CD8-positive, alpha-beta memory T cell (primary cell): ENCODE results near the gene NIN. TPM values are rescaled to one million over a fixed set of nuclear protein-coding genes. Genes with fewer than 3 reads are reported as not detected.

ENCODE experiments used
- CTCF ChIA-PET: fragments of 350-600 bp; sonication (Branson Sonifier 250); formaldehyde crosslinking; loops from one replicate; lab custom pipeline; 2021; ENCODE audit warnings: antibody characterized with exemption; lab: Charles Lee
- POLR2A ChIA-PET: fragments of 350-600 bp; sonication (Branson Sonifier 250); formaldehyde crosslinking; loops from one replicate; lab custom pipeline; 2021; ENCODE audit warnings: antibody characterized with exemption; lab: Charles Lee
- DNase-seq, 5 donors: peaks; one replicate each; pipeline versions ENCODE4 v3.0.0 to v3.0.0-alpha.2; 2020 to 2022; ENCODE audit warnings: mixed read lengths in 1 of 5
- H3K27ac ChIP-seq: one replicate; pipeline ENCODE4 v1.7.0; 2013; ENCODE audit warnings: low read depth, mild to moderate bottlenecking, low read length, moderate library complexity
- H3K27me3 ChIP-seq: 2 replicates; pipeline ENCODE4 v1.7.0; 2013; ENCODE audit warnings: low read length, mild to moderate bottlenecking; ENCODE audit not compliant: insufficient read depth, poor library complexity, severe bottlenecking
- H3K36me3 ChIP-seq: 2 replicates; pipeline ENCODE4 v1.7.0; 2013; ENCODE audit warnings: mild to moderate bottlenecking, low read length, moderate library complexity; ENCODE audit not compliant: insufficient read depth
- H3K4me1 ChIP-seq: 2 replicates; pipeline ENCODE4 v1.7.0; 2013; ENCODE audit warnings: mild to moderate bottlenecking, low read length, moderate library complexity; ENCODE audit not compliant: insufficient read depth
- H3K4me3 ChIP-seq: 2 replicates; pipeline ENCODE4 v1.7.0; 2013; ENCODE audit warnings: mild to moderate bottlenecking, low read length
- H3K9me3 ChIP-seq: 2 replicates; pipeline ENCODE4 v1.7.0; 2013; ENCODE audit warnings: mild to moderate bottlenecking, low read length
- H3K27ac Mint-ChIP-seq, 8 donors: one replicate each; pipeline ENCODE4 v1.8.0; 2020 to 2021; ENCODE audit warnings: mixed read lengths in 8 of 8, mild to moderate bottlenecking in 6 of 8, inconsistent platforms in 3 of 8, moderate library complexity in 3 of 8
- H3K27me3 Mint-ChIP-seq, 2 donors: one replicate each; pipeline ENCODE4 v1.8.0; 2020 to 2021; ENCODE audit warnings: mixed read lengths in 2 of 2, mild to moderate bottlenecking in 1 of 2, moderate library complexity in 1 of 2
- H3K36me3 Mint-ChIP-seq, 3 donors: one replicate each; pipeline ENCODE4 v1.8.0; 2020 to 2021; ENCODE audit warnings: mixed read lengths in 3 of 3, inconsistent platforms in 1 of 3, mild to moderate bottlenecking in 1 of 3
- H3K4me1 Mint-ChIP-seq, 3 donors: one replicate each; pipeline ENCODE4 v1.8.0; 2020 to 2021; ENCODE audit warnings: mixed read lengths in 3 of 3, inconsistent platforms in 1 of 3, mild to moderate bottlenecking in 1 of 3
- H3K4me3 Mint-ChIP-seq, 7 donors: one replicate each; pipeline ENCODE4 v1.8.0; 2020 to 2021; ENCODE audit warnings: mixed read lengths in 7 of 7, mild to moderate bottlenecking in 6 of 7, moderate library complexity in 4 of 7, inconsistent platforms in 2 of 7
- H3K9me3 Mint-ChIP-seq, 5 donors: one replicate each; pipeline ENCODE4 v1.8.0; 2020 to 2022; ENCODE audit warnings: mixed read lengths in 5 of 5, mild to moderate bottlenecking in 3 of 5, moderate library complexity in 2 of 5, inconsistent platforms in 1 of 5
- polyA plus RNA-seq: library from polyadenylated mRNA; unstranded; fragments of 300-500 nt; fragmentation: Illumina TruSeq; gene quantifications from one replicate; pipeline ENCODE4 v1.2.3, GENCODE V29; 2021
- total RNA-seq, 2 experiments: library from RNA; stranded (reverse); gene quantifications; one replicate each; pipeline ENCODE4 v1.2.3, GENCODE V29; 2021

NIN gene
- total and polyA plus RNA-seq, 3 experiments from 2014 or later: 64.3 to 77.8 (median 73.8) TPM

DNA sequence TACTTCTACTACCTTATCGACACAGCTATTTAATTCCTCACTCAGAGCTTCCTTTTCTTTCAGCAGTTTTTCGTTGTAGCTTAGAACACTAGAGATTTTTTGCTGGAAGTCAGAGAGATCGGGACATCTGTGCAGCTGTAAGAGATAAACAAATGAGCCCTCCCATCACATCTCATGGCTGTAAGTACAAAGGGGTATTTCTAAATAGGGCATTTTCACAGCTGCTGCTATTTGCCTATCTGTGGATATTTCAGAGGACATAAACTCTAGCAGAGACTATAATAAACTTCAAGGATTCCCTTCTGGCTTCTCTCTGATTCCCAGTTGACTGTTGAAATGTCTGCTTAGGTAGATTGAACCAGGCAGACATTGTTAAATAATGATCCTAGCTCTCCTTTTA lies 86.7 kb downstream of the NIN start:
- Mint-ChIP-seq H3K36me3 (peaks cover 6 to 91% (median 13%) of the 10 kb centered on the region in 3 donors), H3K27me3 (no peaks in the 10 kb centered on the region), H3K4me1 (peaks cover 21 to 48% (median 26%) of the 10 kb centered on the region in 3 donors), H3K27ac (peak overlapping the region in 2 of 8 donors; percentile 58 to 66), H3K4me3 (no peak overlapping the region), H3K9me3 (no peaks in the 10 kb centered on the region)
- Histone ChIP-seq H3K4me1 (no peaks in the 10 kb centered on the region), H3K27me3 (no peaks in the 10 kb centered on the region), H3K9me3 (no peaks in the 10 kb centered on the region), H3K27ac (no peak overlapping the region), H3K4me3 (no peak overlapping the region), H3K36me3 (peaks cover 51% of the 10 kb centered on the region)
- ChIA-PET CTCF (no interaction called here), POLR2A (no interaction called here)
- no peak for DNase-seq

DNA sequence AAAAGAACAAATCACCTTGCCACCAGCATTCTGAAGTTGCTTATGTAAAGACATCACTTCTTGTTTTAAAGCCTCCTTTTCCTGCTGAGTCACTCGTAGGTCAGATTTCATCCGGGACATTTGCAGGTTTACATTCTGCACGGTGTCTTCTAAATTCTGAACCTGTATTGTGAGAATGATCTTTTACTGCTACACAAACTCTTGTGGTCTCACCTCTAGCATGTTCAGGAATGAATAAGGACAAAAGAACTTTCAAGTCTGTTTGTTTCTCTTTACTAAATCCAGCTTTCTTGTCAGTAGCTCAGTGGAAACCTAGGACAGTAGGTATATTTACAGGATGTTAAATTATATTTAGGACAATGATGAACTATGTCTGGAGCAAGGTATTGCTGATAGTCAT lies 89.4 kb downstream of the NIN start:
- Mint-ChIP-seq H3K27me3 (no peaks in the 10 kb centered on the region), H3K9me3 (no peaks in the 10 kb centered on the region), H3K27ac (peak overlapping the region in 7 of 8 donors; percentile 12 to 84 (median 68)), H3K36me3 (peaks cover 12 to 87% (median 21%) of the 10 kb centered on the region in 3 donors), H3K4me3 (no peak overlapping the region), H3K4me1 (peaks cover 18 to 59% (median 24%) of the 10 kb centered on the region in 3 donors)
- POLR2A ChIA-PET: no interaction called here
- H3K4me1 ChIP-seq: no peaks in the 10 kb centered on the region
- H3K27ac ChIP-seq: no peak overlapping the region
- no peaks in the 10 kb centered on the region for H3K27me3 ChIP-seq
- DNase-seq: no peak
- CTCF ChIA-PET: no interaction called here
- peaks cover 54% of the 10 kb centered on the region for H3K36me3 ChIP-seq
- no peak overlapping the region for H3K4me3 ChIP-seq
- H3K9me3 ChIP-seq: no peaks in the 10 kb centered on the region

GRCh38 chr14:50740856-50741255 lies 90.1 kb downstream of the NIN start:
- DNase-seq: no peak
- Histone ChIP-seq H3K27me3 (no peaks in the 10 kb centered on the region), H3K27ac (no peak overlapping the region), H3K36me3 (peaks cover 47% of the 10 kb centered on the region), H3K4me3 (no peak overlapping the region), H3K9me3 (no peaks in the 10 kb centered on the region), H3K4me1 (no peaks in the 10 kb centered on the region)
- H3K27me3 Mint-ChIP-seq: no peaks in the 10 kb centered on the region
- CTCF ChIA-PET: no interaction called here
- peaks cover 7 to 84% (median 21%) of the 10 kb centered on the region in 3 donors for H3K36me3 Mint-ChIP-seq
- H3K9me3 Mint-ChIP-seq: no peaks in the 10 kb centered on the region
- POLR2A ChIA-PET: no interaction called here
- H3K4me3 Mint-ChIP-seq: peak overlapping the region in 1 of 7 donors; percentile 15
- peak overlapping the region; percentile 48 to 84 (median 70) for H3K27ac Mint-ChIP-seq
- H3K4me1 Mint-ChIP-seq: peaks cover 18 to 59% (median 24%) of the 10 kb centered on the region in 3 donors

DNA sequence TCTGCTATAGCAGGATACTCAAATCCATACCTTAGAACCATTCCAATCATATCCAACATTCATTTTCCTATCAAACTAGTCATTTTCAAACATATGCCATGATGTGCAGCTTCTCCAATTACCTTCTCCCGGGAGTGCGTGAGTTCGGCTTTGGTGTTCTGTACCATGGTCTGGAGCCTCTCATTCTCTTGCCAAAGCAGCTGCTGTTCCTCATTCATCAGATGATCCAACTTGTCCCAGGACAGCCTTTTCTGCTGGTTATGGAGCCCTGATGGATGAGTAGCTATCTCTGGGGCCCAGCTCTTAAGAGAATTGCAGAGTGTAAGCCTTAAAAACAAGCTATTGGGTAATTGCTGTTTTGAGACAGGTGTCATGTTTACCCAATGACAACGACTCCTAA lies 91.8 kb downstream of the NIN start:
- no peak overlapping the region for H3K27ac ChIP-seq
- peak overlapping the region; percentile 39 to 73 (median 56) for H3K27ac Mint-ChIP-seq
- peaks cover 53% of the 10 kb centered on the region for H3K36me3 ChIP-seq
- no peaks in the 10 kb centered on the region for H3K4me1 ChIP-seq
- H3K27me3 Mint-ChIP-seq: no peaks in the 10 kb centered on the region
- ChIA-PET CTCF (interaction anchor here (1.3 kb wide), 1 partner anchor 121 kb away, joined by 4 read pairs; no protein-coding TSS in a partner anchor), POLR2A (interaction anchor here (0.6 kb wide), 1 partner anchor 14 kb away, joined by 3 read pairs; no protein-coding TSS in a partner anchor)
- H3K4me3 Mint-ChIP-seq: no peak overlapping the region
- DNase-seq: no peak
- no peaks in the 10 kb centered on the region for H3K9me3 Mint-ChIP-seq
- H3K27me3 ChIP-seq: no peaks in the 10 kb centered on the region
- H3K4me3 ChIP-seq: no peak overlapping the region
- no peaks in the 10 kb centered on the region for H3K9me3 ChIP-seq
- peaks cover 6 to 81% (median 23%) of the 10 kb centered on the region in 3 donors for H3K36me3 Mint-ChIP-seq
- peaks cover 18 to 55% (median 24%) of the 10 kb centered on the region in 3 donors for H3K4me1 Mint-ChIP-seq

- POLR2A ChIA-PET: no interaction called here
- Mint-ChIP-seq H3K9me3 (no peaks in the 10 kb centered on the region), H3K4me3 (no peak overlapping the region), H3K4me1 (peaks cover 16 to 50% (median 24%) of the 10 kb centered on the region in 3 donors), H3K36me3 (peaks cover 9 to 83% (median 28%) of the 10 kb centered on the region in 3 donors), H3K27me3 (no peaks in the 10 kb centered on the region), H3K27ac (peak overlapping the region; percentile 14 to 88 (median 74))
- Histone ChIP-seq H3K9me3 (no peaks in the 10 kb centered on the region), H3K27me3 (no peaks in the 10 kb centered on the region), H3K4me1 (no peaks in the 10 kb centered on the region), H3K36me3 (peaks cover 56% of the 10 kb centered on the region), H3K27ac (no peak overlapping the region), H3K4me3 (no peak overlapping the region)
- DNase-seq: peak in 1 of 5 donors; percentile 49
- CTCF ChIA-PET: interaction anchor here (1.9 to 2.0 kb wide), 2 partner anchors 11 to 123 kb away, joined by 5 to 7 read pairs; no protein-coding TSS in a partner anchor
Observed at GRCh38 chr14:50736932-50737419, 94.0 kb downstream of the NIN start.

GRCh38 chr14:50734950-50735695 lies 95.8 kb downstream of the NIN start:
- no peak overlapping the region for H3K4me3 Mint-ChIP-seq
- POLR2A ChIA-PET: no interaction called here
- Histone ChIP-seq H3K4me1 (no peaks in the 10 kb centered on the region), H3K4me3 (no peak overlapping the region), H3K27ac (no peak overlapping the region), H3K9me3 (no peaks in the 10 kb centered on the region), H3K36me3 (peaks cover 58% of the 10 kb centered on the region), H3K27me3 (no peaks in the 10 kb centered on the region)
- no peak for DNase-seq
- peak overlapping the region in 3 of 8 donors; percentile 1 to 60 (median 19) for H3K27ac Mint-ChIP-seq
- CTCF ChIA-PET: interaction anchor here (2.0 to 2.4 kb wide), 2 partner anchors 9 to 126 kb away, joined by 5 to 9 read pairs; no protein-coding TSS in a partner anchor
- H3K27me3 Mint-ChIP-seq: no peaks in the 10 kb centered on the region
- peaks cover 7 to 32% (median 12%) of the 10 kb centered on the region in 3 donors for H3K4me1 Mint-ChIP-seq
- H3K9me3 Mint-ChIP-seq: peaks cover 0 to 2% (median 1%) of the 10 kb centered on the region in 5 donors
- H3K36me3 Mint-ChIP-seq: peaks cover 23 to 82% (median 31%) of the 10 kb centered on the region in 3 donors

DNA sequence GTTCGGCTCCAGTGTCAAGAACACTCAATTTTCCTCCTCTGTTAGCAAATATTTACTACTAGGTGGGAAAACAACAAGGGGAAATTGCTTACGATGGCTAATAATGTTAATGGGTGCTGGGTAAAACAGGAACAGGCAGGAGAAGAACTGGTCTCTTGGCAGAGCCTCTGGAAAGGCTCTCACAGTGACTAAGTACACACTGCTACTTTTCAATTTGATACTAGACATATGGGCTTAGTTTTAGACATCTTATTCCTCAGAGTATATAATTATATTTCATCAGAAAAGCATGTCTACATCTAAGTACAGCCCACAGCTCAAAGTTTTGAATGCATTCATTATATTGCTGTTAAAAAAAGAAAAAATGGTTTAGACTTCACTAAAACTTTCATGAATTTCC lies 97.5 kb downstream of the NIN start:
- no peak overlapping the region for H3K27ac ChIP-seq
- Mint-ChIP-seq H3K36me3 (peaks cover 39 to 85% (median 40%) of the 10 kb centered on the region in 3 donors), H3K4me3 (no peak overlapping the region), H3K9me3 (peaks cover 0 to 4% (median 2%) of the 10 kb centered on the region in 5 donors), H3K27me3 (no peaks in the 10 kb centered on the region), H3K27ac (peak overlapping the region in 1 of 8 donors; percentile 34), H3K4me1 (peaks cover 1 to 18% (median 6%) of the 10 kb centered on the region in 3 donors)
- no peaks in the 10 kb centered on the region for H3K9me3 ChIP-seq
- H3K36me3 ChIP-seq: peaks cover 61% of the 10 kb centered on the region
- no peak overlapping the region for H3K4me3 ChIP-seq
- POLR2A ChIA-PET: no interaction called here
- no peak for DNase-seq
- CTCF ChIA-PET: interaction anchor here (1.3 to 2.4 kb wide), 2 partner anchors 19 to 127 kb away, joined by 4 to 9 read pairs; no protein-coding TSS in a partner anchor
- H3K27me3 ChIP-seq: no peaks in the 10 kb centered on the region
- H3K4me1 ChIP-seq: no peaks in the 10 kb centered on the region
